PC-3 (cell line): ENCODE data around the gene PLIN3.

Source experiments
- EZH2 ChIP-seq: fragments of 300-600 bp; sonication (generic); IDR thresholded peaks from one replicate; pipeline ENCODE4 v1.6.1; 2017; ENCODE audit warnings: antibody characterized with exemption, mild to moderate bottlenecking, low read length; ENCODE audit not compliant: unreplicated experiment
- EZH2phosphoT487 ChIP-seq: fragments of 300-600 bp; sonication (generic); IDR thresholded peaks from 2 replicates; pipeline ENCODE4 v1.6.1; 2018; ENCODE audit warnings: mild to moderate bottlenecking, antibody characterized with exemption, low read length, borderline replicate concordance
- TF ChIP-seq, protein P1 (sequence below): fragments of 300-600 bp; sonication (generic); conservative IDR thresholded peaks from 2 replicates; pipeline ENCODE4 v1.5.1; 2017; ENCODE audit warnings: antibody characterized with exemption, low read depth, mild to moderate bottlenecking, low read length

DNA sequence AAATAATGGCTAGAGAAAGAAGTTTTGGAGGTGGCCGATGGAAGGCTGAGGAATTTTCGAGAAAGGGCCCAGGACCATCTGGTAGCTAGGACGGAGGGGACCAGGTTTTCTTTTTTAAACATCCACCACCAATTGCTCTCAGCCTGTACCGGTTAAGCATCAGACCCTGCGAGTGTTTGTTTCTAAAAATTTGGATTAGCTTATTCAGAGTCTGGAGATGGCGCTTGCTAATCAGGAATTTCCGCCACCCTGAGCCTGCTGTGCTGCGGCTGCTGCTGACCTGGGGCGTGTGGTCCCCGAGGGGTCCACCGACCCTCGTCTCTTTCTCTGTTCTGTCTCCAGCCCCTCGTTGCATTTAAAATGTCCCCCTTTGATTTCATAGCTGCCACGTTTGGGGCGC lies 43.8 kb upstream of the PLIN3 start:
- TF ChIP-seq, protein P1, sequence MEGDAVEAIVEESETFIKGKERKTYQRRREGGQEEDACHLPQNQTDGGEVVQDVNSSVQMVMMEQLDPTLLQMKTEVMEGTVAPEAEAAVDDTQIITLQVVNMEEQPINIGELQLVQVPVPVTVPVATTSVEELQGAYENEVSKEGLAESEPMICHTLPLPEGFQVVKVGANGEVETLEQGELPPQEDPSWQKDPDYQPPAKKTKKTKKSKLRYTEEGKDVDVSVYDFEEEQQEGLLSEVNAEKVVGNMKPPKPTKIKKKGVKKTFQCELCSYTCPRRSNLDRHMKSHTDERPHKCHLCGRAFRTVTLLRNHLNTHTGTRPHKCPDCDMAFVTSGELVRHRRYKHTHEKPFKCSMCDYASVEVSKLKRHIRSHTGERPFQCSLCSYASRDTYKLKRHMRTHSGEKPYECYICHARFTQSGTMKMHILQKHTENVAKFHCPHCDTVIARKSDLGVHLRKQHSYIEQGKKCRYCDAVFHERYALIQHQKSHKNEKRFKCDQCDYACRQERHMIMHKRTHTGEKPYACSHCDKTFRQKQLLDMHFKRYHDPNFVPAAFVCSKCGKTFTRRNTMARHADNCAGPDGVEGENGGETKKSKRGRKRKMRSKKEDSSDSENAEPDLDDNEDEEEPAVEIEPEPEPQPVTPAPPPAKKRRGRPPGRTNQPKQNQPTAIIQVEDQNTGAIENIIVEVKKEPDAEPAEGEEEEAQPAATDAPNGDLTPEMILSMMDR, result no peak
- TF ChIP-seq EZH2 (no peak), EZH2phosphoT487 (no peak)
